GM12891 (cell line): ENCODE results near the gene HSPA1A.

Experiments
- PAX5 ChIP-seq: IDR thresholded peaks from 2 replicates; pipeline ENCODE4 v1.6.1; 2011; ENCODE audit warnings: low read length, moderate library complexity, mild to moderate bottlenecking; ENCODE audit not compliant: insufficient read depth, severe bottlenecking
- POLR2A ChIP-seq: IDR thresholded peaks from 2 replicates; pipeline ENCODE4 v1.6.1; 2011; ENCODE audit warnings: low read depth, low read length, control low read depth
- POLR2AphosphoS5 ChIP-seq: IDR thresholded peaks from 2 replicates; pipeline ENCODE4 v1.6.1; 2011; ENCODE audit warnings: low read depth, low read length, control low read depth
- POU2F2 ChIP-seq: IDR thresholded peaks from 2 replicates; pipeline ENCODE4 v1.6.1; 2011; ENCODE audit warnings: low read depth, mild to moderate bottlenecking, control low read depth, low read length, moderate library complexity
- SPI1 ChIP-seq: IDR thresholded peaks from 2 replicates; pipeline ENCODE4 v1.6.1; 2011; ENCODE audit warnings: low read depth, low read length, control low read depth
- TAF1 ChIP-seq: IDR thresholded peaks from 2 replicates; pipeline ENCODE4 v1.6.1; 2011; ENCODE audit warnings: low read depth, low read length, control low read depth

DNA sequence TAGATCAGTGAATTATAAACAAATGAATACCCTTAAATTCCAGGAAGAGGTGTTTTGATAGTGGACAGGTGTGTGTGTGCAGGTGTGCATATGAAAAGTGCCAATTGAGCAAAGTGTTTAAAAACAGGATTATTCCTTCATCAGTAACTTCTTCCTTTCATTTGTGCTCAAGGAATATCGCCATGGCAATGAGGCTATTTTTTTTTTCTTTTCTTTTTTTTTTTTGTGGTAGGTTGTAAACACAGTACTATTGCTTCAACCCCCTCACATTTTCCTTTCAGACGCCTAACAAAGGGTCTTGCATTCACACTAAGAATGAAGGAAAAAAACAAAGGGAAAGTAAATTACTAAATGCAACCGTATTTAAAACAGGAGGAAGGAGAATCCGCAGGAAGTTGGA, 10.2 kb downstream of the HSPA1A start:
- TF ChIP-seq POLR2A (no peak), SPI1 (no peak), POLR2AphosphoS5 (no peak), TAF1 (no peak), POU2F2 (no peak), PAX5 (no peak)
